SU-DHL-6 (cell line): ENCODE data around the gene WNT7B.

Experiments used
- H2AFZ ChIP-seq: fragments of 200-600 bp; sonication (generic); 2 replicates; pipeline ENCODE4 v1.6.1; 2014; ENCODE audit warnings: low read depth, mild to moderate bottlenecking, moderate library complexity, mixed read lengths, antibody characterized with exemption, low read length; ENCODE audit not compliant: severe bottlenecking
- H3F3A ChIP-seq: fragments of 200-600 bp; shearing (Covaris generic); 2 replicates; pipeline ENCODE4 v1.6.0; 2016; ENCODE audit warnings: antibody characterized with exemption, mild to moderate bottlenecking; ENCODE audit not compliant: insufficient read depth
- H3K27ac ChIP-seq: fragments of 200-600 bp; sonication (generic); 2 replicates; pipeline ENCODE4 v1.5.1; 2016; ENCODE audit warnings: low read depth, mild to moderate bottlenecking, low read length, moderate library complexity, mixed read lengths
- H3K27me3 ChIP-seq: fragments of 200-600 bp; sonication (generic), shearing (Covaris generic); 2 replicates; pipeline ENCODE4 v1.6.0; 2014; ENCODE audit warnings: mild to moderate bottlenecking, low read length
- H3K36me3 ChIP-seq: fragments of 200-600 bp; sonication (generic); 2 replicates; pipeline ENCODE4 v1.6.1; 2014; ENCODE audit warnings: mild to moderate bottlenecking, low read length, mixed read lengths
- H3K4me2 ChIP-seq: fragments of 300-600, 200-600 bp; shearing (Covaris generic), sonication (generic); 2 replicates; pipeline ENCODE4 v1.6.0; 2014; ENCODE audit warnings: low read length, low read depth, mild to moderate bottlenecking; ENCODE audit not compliant: poor library complexity, severe bottlenecking
- H3K4me3 ChIP-seq: fragments of 200-600 bp; sonication (generic); 2 replicates; pipeline ENCODE4 v1.5.1; 2014; ENCODE audit warnings: antibody characterized with exemption, low read length, mild to moderate bottlenecking, mixed read lengths; ENCODE audit not compliant: insufficient read depth, poor library complexity, severe bottlenecking
- H3K79me2 ChIP-seq: fragments of 200-600 bp; sonication (generic); 2 replicates; pipeline ENCODE4 v1.6.1; 2014; ENCODE audit warnings: mild to moderate bottlenecking, low read length, moderate library complexity; ENCODE audit not compliant: insufficient read depth
- H3K9ac ChIP-seq: fragments of 200-600 bp; sonication (generic); 2 replicates; pipeline ENCODE4 v1.7.0; 2014; ENCODE audit warnings: mild to moderate bottlenecking, low read length
- H3K9me2 ChIP-seq: fragments of 200-600 bp; sonication (generic); replicated peaks from 2 replicates; pipeline ENCODE4 v1.6.1; 2014; ENCODE audit warnings: low read length; ENCODE audit not compliant: insufficient read depth
- H3K9me3 ChIP-seq: fragments of 200-600 bp; sonication (generic); 2 replicates; pipeline ENCODE4 v1.6.1; 2014; ENCODE audit warnings: low read length, mixed read lengths; ENCODE audit not compliant: insufficient read depth
- H4K20me1 ChIP-seq: fragments of 200-600 bp; sonication (generic); 2 replicates; pipeline ENCODE4 v1.6.1; 2014; ENCODE audit warnings: low read depth, mild to moderate bottlenecking, antibody characterized with exemption, low read length, moderate library complexity, mixed read lengths
- EZH2phosphoT487 ChIP-seq: fragments of 200-600 bp; sonication (generic), shearing (Covaris generic); conservative IDR thresholded peaks from 2 replicates; pipeline ENCODE4 v1.6.1; 2018; ENCODE audit warnings: mild to moderate bottlenecking, antibody characterized with exemption, low read length, moderate library complexity, mixed read lengths
- TF ChIP-seq, protein P1 (sequence below): fragments of 200-600 bp; sonication (generic); IDR thresholded peaks from one replicate; pipeline ENCODE4 v1.5.1; 2017; ENCODE audit warnings: antibody characterized with exemption, mild to moderate bottlenecking, low read length, moderate library complexity; ENCODE audit not compliant: insufficient read depth, poor library complexity, severe bottlenecking

Gene WNT7B

DNA sequence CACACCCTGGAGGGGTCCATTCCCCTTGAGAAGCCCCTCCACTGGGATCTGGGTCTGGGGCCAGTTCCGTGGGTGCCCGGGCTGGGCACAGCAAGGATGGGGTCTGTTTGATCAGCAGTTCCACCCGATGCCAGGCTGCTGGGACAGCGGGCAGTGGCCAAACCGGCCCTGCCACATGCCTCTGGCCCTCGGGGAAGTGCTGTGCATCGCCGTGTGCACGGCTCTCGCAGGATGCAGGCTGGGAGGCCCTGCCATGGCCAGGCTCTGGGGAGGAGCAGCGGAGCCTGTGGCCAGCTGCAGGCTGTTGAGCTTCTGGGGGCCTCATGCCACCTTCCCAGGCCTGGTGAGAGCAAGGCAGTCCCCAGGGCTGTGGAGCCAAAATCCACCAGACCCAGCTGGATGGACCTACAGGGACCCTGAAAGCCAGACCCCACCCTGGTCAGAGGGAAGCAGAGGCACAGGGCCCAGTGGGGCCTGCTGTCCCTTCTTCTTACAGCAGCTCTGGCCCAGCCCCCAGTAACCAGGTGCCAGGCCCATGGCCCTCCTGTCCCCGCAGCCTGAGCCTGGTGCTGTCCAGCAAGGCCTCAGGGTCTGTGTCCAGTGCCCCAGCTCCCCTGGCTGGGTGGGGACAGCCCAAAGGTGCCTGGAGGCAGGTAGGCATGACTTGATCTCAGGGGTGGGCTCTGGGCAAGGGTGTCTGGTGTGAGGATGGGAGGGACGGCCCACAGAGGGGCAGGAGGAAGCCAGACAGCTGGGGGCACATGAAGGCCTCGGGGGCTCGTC lies 57.3 kb downstream of the WNT7B start:
- no peaks in the 10 kb centered on the region for H3F3A ChIP-seq
- H4K20me1 ChIP-seq: no peaks in the 10 kb centered on the region
- no peak overlapping the region for H2AFZ ChIP-seq
- H3K9me2 ChIP-seq: no peaks in the 10 kb centered on the region
- no peaks in the 10 kb centered on the region for H3K9me3 ChIP-seq
- H3K79me2 ChIP-seq: no peaks in the 10 kb centered on the region
- no peak overlapping the region for H3K27ac ChIP-seq
- H3K9ac ChIP-seq: no peak overlapping the region
- no peaks in the 10 kb centered on the region for H3K36me3 ChIP-seq
- no peak overlapping the region for H3K4me2 ChIP-seq
- H3K4me3 ChIP-seq: no peak overlapping the region
- no peaks in the 10 kb centered on the region for H3K27me3 ChIP-seq
- TF ChIP-seq, protein P1, sequence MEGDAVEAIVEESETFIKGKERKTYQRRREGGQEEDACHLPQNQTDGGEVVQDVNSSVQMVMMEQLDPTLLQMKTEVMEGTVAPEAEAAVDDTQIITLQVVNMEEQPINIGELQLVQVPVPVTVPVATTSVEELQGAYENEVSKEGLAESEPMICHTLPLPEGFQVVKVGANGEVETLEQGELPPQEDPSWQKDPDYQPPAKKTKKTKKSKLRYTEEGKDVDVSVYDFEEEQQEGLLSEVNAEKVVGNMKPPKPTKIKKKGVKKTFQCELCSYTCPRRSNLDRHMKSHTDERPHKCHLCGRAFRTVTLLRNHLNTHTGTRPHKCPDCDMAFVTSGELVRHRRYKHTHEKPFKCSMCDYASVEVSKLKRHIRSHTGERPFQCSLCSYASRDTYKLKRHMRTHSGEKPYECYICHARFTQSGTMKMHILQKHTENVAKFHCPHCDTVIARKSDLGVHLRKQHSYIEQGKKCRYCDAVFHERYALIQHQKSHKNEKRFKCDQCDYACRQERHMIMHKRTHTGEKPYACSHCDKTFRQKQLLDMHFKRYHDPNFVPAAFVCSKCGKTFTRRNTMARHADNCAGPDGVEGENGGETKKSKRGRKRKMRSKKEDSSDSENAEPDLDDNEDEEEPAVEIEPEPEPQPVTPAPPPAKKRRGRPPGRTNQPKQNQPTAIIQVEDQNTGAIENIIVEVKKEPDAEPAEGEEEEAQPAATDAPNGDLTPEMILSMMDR: no peak
- TF ChIP-seq EZH2phosphoT487: no peak

DNA sequence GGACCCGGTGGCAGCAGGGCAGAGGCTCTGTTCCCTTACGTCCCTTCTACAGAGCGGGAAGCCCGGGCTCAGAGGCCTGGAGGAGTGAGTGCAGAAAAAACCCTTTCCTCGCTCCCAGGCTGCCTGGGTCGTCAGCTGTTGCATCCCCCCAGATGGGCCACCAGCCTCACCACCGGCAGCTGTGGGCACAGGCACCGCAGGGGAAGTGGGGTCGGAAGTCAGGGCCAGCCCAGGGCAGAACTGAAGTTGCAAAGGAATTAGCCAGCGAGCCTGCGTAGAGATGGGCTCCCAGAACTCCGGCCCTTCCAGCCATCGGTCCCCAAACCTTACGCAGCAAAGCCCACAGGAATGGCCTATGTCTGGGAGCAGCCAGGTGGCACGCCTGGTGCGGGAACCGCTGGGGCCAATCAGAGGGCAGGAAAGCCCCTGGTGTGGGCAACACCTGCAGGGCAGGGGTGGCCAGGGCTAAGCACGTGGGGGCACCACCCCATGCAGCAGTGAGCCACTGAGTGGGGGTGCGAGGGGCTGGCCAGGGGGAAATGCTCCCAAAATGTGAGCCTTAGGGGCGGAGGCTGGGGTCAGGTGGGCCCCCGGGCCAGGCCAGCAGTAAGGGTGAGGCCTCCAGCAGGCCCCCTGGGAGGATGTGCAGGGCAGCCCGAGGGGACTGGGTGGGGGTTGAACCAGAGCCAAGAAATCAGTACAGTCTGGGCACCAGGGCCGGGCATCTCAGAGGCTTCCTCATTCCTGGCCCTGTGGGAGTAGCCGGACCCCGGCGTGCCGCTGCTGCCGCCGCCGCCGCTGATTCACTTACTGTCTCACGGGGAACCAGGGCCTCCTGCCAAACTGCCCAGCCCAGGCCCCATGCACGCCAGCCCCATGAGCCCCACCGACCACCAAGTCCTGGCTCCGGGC lies 58.2 kb downstream of the WNT7B start:
- no peaks in the 10 kb centered on the region for H3K9me3 ChIP-seq
- H3K4me2 ChIP-seq: no peak overlapping the region
- H4K20me1 ChIP-seq: no peaks in the 10 kb centered on the region
- no peaks in the 10 kb centered on the region for H3F3A ChIP-seq
- H3K4me3 ChIP-seq: no peak overlapping the region
- no peak overlapping the region for H3K27ac ChIP-seq
- no peaks in the 10 kb centered on the region for H3K79me2 ChIP-seq
- no peak overlapping the region for H2AFZ ChIP-seq
- TF ChIP-seq EZH2phosphoT487: no peak
- TF ChIP-seq, protein P1: no peak
- no peaks in the 10 kb centered on the region for H3K27me3 ChIP-seq
- H3K36me3 ChIP-seq: no peaks in the 10 kb centered on the region
- H3K9me2 ChIP-seq: no peaks in the 10 kb centered on the region
- H3K9ac ChIP-seq: no peak overlapping the region

DNA sequence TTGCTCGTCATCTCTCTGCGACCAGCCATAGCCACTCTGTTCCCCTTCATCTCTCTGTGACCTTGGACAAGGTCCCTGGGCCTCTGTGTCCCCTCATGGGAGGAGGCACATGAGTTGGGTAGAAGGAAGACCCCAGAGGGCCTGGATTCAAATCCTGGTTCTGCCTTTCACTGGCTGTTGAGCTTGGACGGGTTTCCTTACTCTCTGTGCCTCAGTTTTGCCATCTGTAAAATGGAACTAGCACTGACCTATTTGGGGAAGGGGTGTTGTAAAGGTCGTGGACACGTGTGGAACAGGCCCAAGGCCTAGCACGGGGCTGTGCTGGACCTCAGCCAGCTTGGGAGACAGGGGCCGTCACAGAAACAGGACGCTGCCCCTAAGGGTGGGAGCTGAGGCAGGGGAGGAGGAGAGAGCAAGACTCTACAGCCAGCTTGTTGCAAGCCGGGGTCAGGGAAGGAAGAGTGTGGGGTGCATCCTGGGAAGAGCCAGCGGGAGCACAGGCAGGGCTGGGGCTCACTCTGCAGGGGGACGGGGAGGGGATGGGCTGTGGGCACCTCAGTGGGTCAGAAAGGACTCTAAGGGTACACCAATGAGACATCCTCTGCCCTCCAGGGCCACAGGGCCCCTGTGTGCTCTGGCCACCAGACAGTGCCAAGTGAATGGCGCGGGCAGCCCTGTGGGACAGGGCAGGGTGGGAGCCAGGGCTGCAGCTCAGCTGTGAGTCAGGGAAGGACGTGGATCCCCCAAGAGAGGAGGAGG lies 59.1 kb downstream of the WNT7B start:
- no peaks in the 10 kb centered on the region for H3F3A ChIP-seq
- no peaks in the 10 kb centered on the region for H4K20me1 ChIP-seq
- no peaks in the 10 kb centered on the region for H3K27me3 ChIP-seq
- no peak overlapping the region for H3K27ac ChIP-seq
- H3K4me3 ChIP-seq: no peak overlapping the region
- H2AFZ ChIP-seq: no peak overlapping the region
- no peaks in the 10 kb centered on the region for H3K9me3 ChIP-seq
- no peaks in the 10 kb centered on the region for H3K36me3 ChIP-seq
- H3K9me2 ChIP-seq: no peaks in the 10 kb centered on the region
- no peak for TF ChIP-seq EZH2phosphoT487
- TF ChIP-seq, protein P1: no peak
- H3K79me2 ChIP-seq: no peaks in the 10 kb centered on the region
- H3K9ac ChIP-seq: no peak overlapping the region
- H3K4me2 ChIP-seq: no peak overlapping the region
